HG03432 (cell line): ENCODE data around the gene METTL21C.

Experiments
- ATAC-seq: cut with Tn5 transposase; IDR thresholded peaks from one replicate; pipeline ENCODE4 v1.9.1; 2021; ENCODE audit warnings: mild to moderate bottlenecking, moderate library complexity; ENCODE audit not compliant: unreplicated experiment

The METTL21C gene

GRCh38 chr13:102697929-102698648 is 3.2 kb upstream of the METTL21C start:
- ATAC-seq: no peak

- no peak for ATAC-seq
Observed at GRCh38 chr13:102697264-102697663, 2.4 kb upstream of the METTL21C start.

GRCh38 chr13:102696465-102696864 is 1.6 kb upstream of the METTL21C start:
- no peak for ATAC-seq

- no peak for ATAC-seq
Observed at GRCh38 chr13:102693776-102694175, 1.1 kb downstream of the METTL21C start.

- ATAC-seq: no peak
Observed at GRCh38 chr13:102693250-102693649, 1.6 kb downstream of the METTL21C start.

- no peak for ATAC-seq
Observed at GRCh38 chr13:102692491-102692826, 2.4 kb downstream of the METTL21C start.

- ATAC-seq: no peak
Observed at GRCh38 chr13:102690883-102691282, 4.0 kb downstream of the METTL21C start.

GRCh38 chr13:102688306-102688973 is 6.4 kb downstream of the METTL21C start:
- ATAC-seq: no peak

- ATAC-seq: no peak
Observed at GRCh38 chr13:102687520-102687919, 7.3 kb downstream of the METTL21C start.

- no peak for ATAC-seq
Observed at GRCh38 chr13:102686024-102686423, 8.8 kb downstream of the METTL21C start.

- no peak for ATAC-seq
Observed at GRCh38 chr13:102683637-102684036, 11.2 kb downstream of the METTL21C start.

- ATAC-seq: no peak
Observed at GRCh38 chr13:102682727-102683126, 12.1 kb downstream of the METTL21C start.

- no peak for ATAC-seq
Observed at GRCh38 chr13:102682211-102682610, 12.6 kb downstream of the METTL21C start.

GRCh38 chr13:102680842-102681740 is 13.8 kb downstream of the METTL21C start:
- peak; percentile 52 for ATAC-seq

GRCh38 chr13:102680133-102680717 is 14.6 kb downstream of the METTL21C start:
- no peak for ATAC-seq

GRCh38 chr13:102679449-102680132 is 15.3 kb downstream of the METTL21C start:
- no peak for ATAC-seq

- ATAC-seq: no peak
Observed at GRCh38 chr13:102678339-102679107, 16.3 kb downstream of the METTL21C start.

GRCh38 chr13:102677122-102677521 is 17.7 kb downstream of the METTL21C start:
- no peak for ATAC-seq

- ATAC-seq: no peak
Observed at GRCh38 chr13:102675115-102675514, 19.7 kb downstream of the METTL21C start.

- no peak for ATAC-seq
Observed at GRCh38 chr13:102670130-102670529, 24.7 kb downstream of the METTL21C start.
